Measurements from ENCODE around the gene ANKRD6. TPM values are rescaled to one million over a fixed set of nuclear protein-coding genes. Genes with fewer than 3 reads are reported as not detected.

ANKRD6 gene
- total RNA-seq, 1 donor from 2014 or later, result 13.3 TPM

DNA sequence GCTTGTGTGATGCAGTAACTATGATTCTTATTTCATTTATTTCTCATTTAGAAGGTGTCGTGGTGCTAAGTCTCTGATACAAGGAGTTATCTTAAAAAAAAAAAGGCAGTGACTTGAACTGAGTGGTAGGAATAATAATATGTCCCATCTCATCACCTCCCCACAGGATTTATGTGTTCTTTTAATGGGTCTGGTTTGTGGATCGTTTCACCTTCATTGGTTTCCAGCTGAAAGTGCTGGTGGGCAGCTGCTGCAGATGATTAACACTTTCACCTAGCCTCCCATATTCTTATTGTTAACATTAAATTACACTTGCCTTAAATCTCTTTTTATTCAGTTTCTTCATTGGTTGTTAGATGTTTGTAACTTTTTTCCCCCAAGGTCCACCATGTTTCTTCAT, 68.8 kb downstream of the ANKRD6 start:
- H3K27ac ChIP-seq, result no peak overlapping the region
- TF ChIP-seq POLR2A (IDR thresholded peaks at IDR 0.05), result no peak
- TF ChIP-seq, protein P1, sequence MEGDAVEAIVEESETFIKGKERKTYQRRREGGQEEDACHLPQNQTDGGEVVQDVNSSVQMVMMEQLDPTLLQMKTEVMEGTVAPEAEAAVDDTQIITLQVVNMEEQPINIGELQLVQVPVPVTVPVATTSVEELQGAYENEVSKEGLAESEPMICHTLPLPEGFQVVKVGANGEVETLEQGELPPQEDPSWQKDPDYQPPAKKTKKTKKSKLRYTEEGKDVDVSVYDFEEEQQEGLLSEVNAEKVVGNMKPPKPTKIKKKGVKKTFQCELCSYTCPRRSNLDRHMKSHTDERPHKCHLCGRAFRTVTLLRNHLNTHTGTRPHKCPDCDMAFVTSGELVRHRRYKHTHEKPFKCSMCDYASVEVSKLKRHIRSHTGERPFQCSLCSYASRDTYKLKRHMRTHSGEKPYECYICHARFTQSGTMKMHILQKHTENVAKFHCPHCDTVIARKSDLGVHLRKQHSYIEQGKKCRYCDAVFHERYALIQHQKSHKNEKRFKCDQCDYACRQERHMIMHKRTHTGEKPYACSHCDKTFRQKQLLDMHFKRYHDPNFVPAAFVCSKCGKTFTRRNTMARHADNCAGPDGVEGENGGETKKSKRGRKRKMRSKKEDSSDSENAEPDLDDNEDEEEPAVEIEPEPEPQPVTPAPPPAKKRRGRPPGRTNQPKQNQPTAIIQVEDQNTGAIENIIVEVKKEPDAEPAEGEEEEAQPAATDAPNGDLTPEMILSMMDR (IDR thresholded peaks at IDR 0.05), result no peak
- no peak overlapping the region for H3K4me3 ChIP-seq
- H3K9me3 ChIP-seq, result no peaks in the 10 kb centered on the region
- intact Hi-C loops (cut with DNase I), result no loop called here
- H3K4me1 ChIP-seq, result no peaks in the 10 kb centered on the region
- no peak for DNase-seq (ENCODE audit: extremely low spot score in 2 of 2)
- no peaks in the 10 kb centered on the region for H3K27me3 ChIP-seq
- no peaks in the 10 kb centered on the region for H3K36me3 ChIP-seq

DNA sequence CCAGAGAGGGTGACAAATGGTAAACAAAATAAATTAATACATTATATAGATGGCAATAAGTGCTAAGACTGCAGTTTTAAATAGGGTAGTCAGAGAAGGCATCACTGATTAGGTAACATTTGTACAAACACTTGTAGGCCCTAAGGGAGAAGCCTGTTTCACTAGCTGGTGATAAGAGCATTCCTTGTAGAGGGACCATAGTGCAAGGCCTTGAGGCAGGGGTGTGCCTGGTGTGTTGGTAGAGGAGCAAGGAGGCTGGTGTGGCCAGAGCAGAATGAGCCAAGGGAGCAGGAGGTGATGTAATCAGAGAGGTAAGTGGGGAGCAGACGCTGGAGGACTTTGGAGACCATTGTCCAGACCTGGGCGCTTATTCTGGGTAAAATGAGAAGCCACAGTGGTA, 70.7 kb downstream of the ANKRD6 start:
- TF ChIP-seq POLR2AphosphoS5 (IDR thresholded peaks at IDR 0.05; ENCODE audit: insufficient read depth in 1 of 2, low read depth in 1 of 2) (no peak), POLR2A (IDR thresholded peaks at IDR 0.05) (no peak)
- TF ChIP-seq, protein P1 (IDR thresholded peaks at IDR 0.05), result no peak
- intact Hi-C loops (cut with DNase I), result no loop called here
- Histone ChIP-seq H3K4me3 (no peak overlapping the region), H3K36me3 (no peaks in the 10 kb centered on the region), H3K9me3 (no peaks in the 10 kb centered on the region), H3K27ac (no peak overlapping the region), H3K4me1 (no peaks in the 10 kb centered on the region), H3K27me3 (no peaks in the 10 kb centered on the region)
- DNase-seq (ENCODE audit: extremely low spot score in 2 of 2), result no peak

GRCh38 chr6:89505847-89506246, 72.9 kb downstream of the ANKRD6 start:
- Histone ChIP-seq H3K9me3 (no peaks in the 10 kb centered on the region), H3K36me3 (no peaks in the 10 kb centered on the region), H3K4me3 (no peak overlapping the region), H3K27me3 (no peaks in the 10 kb centered on the region), H3K27ac (no peak overlapping the region), H3K4me1 (no peaks in the 10 kb centered on the region)
- TF ChIP-seq, protein P1 (IDR thresholded peaks at IDR 0.05), result no peak
- TF ChIP-seq POLR2A (IDR thresholded peaks at IDR 0.05), result no peak
- no peak for TF ChIP-seq POLR2AphosphoS5 (IDR thresholded peaks at IDR 0.05; ENCODE audit: insufficient read depth in 1 of 2, low read depth in 1 of 2)
- no peak for DNase-seq (ENCODE audit: extremely low spot score in 2 of 2)
- intact Hi-C loops (cut with DNase I), result no loop called here

GRCh38 chr6:89506716-89507617, 74.0 kb downstream of the ANKRD6 start:
- no peak for DNase-seq (ENCODE audit: extremely low spot score in 2 of 2)
- Histone ChIP-seq H3K36me3 (no peaks in the 10 kb centered on the region), H3K27ac (no peak overlapping the region), H3K4me1 (no peaks in the 10 kb centered on the region), H3K4me3 (no peak overlapping the region), H3K27me3 (no peaks in the 10 kb centered on the region), H3K9me3 (no peaks in the 10 kb centered on the region)
- intact Hi-C loops (cut with DNase I), result no loop called here
- TF ChIP-seq POLR2AphosphoS5 (IDR thresholded peaks at IDR 0.05; ENCODE audit: insufficient read depth in 1 of 2, low read depth in 1 of 2), result no peak
- no peak for TF ChIP-seq POLR2A (IDR thresholded peaks at IDR 0.05)
- TF ChIP-seq, protein P1 (IDR thresholded peaks at IDR 0.05), result no peak

Data from vagina (tissue), 2 donors.